Esophagus muscularis mucosa (tissue), 4 donors: ENCODE data around the gene WDR70.
"Not testable (repeated sequence)": the region's sequence is repeated elsewhere in the genome, so short reads cannot be mapped to it uniquely, and the experiment has no call there.

Experiments used
- EP300 ChIP-seq: sonication (generic); formaldehyde crosslinking; IDR thresholded peaks from one replicate; pipeline ENCODE4 v1.6.1; 2017; ENCODE audit warnings: antibody characterized with exemption
- POLR2A ChIP-seq: fragments of 450-650 bp; IDR thresholded peaks from one replicate; pipeline ENCODE4 v1.6.1; 2017; ENCODE audit warnings: antibody characterized with exemption, moderate library complexity, mild to moderate bottlenecking, low read depth
- POLR2AphosphoS5 ChIP-seq, 2 donors: sonication (generic); formaldehyde crosslinking; IDR thresholded peaks; one replicate each; pipeline ENCODE4 v1.6.1; 2017; ENCODE audit warnings: antibody characterized with exemption in 2 of 2
- TF ChIP-seq, protein P1 (sequence below), 3 experiments: fragments of 200-600 bp in 2 of 3; fragments of 450-650 bp in 1 of 3; sonication (generic) in 2 of 3; IDR thresholded peaks; one replicate each; pipeline ENCODE4 v1.5.1; 2017 to 2019; ENCODE audit warnings: antibody characterized with exemption in 3 of 3, mild to moderate bottlenecking in 2 of 3, moderate library complexity in 1 of 3

DNA sequence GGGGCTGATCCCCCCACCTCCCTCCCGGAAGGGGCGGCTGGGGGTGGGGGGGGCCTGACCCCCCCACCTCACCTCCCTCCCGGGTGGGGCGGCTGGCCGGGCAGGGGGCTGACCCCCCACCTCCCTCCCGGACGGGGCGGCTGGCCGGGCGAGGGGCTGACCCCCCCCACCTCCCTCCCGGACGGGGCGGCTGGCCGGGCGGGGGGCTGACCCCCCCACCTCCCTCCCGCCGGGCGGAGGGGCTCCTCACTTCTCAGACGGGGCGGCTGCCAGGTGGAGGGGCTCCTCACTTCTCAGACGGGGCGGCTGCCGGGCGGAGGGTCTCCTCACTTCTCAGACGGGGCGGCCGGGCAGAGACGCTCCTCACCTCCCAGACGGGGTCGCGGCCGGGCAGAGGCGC, 36.3 kb downstream of the WDR70 start:
- TF ChIP-seq, protein P1, sequence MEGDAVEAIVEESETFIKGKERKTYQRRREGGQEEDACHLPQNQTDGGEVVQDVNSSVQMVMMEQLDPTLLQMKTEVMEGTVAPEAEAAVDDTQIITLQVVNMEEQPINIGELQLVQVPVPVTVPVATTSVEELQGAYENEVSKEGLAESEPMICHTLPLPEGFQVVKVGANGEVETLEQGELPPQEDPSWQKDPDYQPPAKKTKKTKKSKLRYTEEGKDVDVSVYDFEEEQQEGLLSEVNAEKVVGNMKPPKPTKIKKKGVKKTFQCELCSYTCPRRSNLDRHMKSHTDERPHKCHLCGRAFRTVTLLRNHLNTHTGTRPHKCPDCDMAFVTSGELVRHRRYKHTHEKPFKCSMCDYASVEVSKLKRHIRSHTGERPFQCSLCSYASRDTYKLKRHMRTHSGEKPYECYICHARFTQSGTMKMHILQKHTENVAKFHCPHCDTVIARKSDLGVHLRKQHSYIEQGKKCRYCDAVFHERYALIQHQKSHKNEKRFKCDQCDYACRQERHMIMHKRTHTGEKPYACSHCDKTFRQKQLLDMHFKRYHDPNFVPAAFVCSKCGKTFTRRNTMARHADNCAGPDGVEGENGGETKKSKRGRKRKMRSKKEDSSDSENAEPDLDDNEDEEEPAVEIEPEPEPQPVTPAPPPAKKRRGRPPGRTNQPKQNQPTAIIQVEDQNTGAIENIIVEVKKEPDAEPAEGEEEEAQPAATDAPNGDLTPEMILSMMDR (IDR thresholded peaks at IDR 0.05) = not testable (repeated sequence)
- TF ChIP-seq POLR2A; EP300; POLR2AphosphoS5 (IDR thresholded peaks at IDR 0.05): not testable (repeated sequence)
